Activated CD8-positive, alpha-beta memory T cell treated with anti-CD3 and anti-CD28 coated beads, Interleukin-2, amount 10 ng/mL, durations not matched to agents 7 days and 5 days (primary cell): ENCODE data around the gene RNF114. TPM values are rescaled to one million over a fixed set of nuclear protein-coding genes. Genes with fewer than 3 reads are reported as not detected.
"Not testable (repeated sequence)": the region's sequence is repeated elsewhere in the genome, so short reads cannot be mapped to it uniquely, and the experiment has no call there.

ENCODE experiments used
- ATAC-seq: fragments of 150-1000 bp; cut with Tn5 transposase; one replicate; pipeline ENCODE4 v1.10.0; 2021; ENCODE audit warnings: moderate library complexity
- CTCF ChIA-PET: fragments of 350-600 bp; sonication (Branson Sonifier 250); formaldehyde crosslinking; loops from one replicate; lab custom pipeline; 2021; ENCODE audit warnings: antibody characterized with exemption; lab: Charles Lee
- DNase-seq: peaks from one replicate; pipeline ENCODE4 v3.0.0-alpha.2; 2020
- H3K27ac Mint-ChIP-seq: one replicate; pipeline ENCODE4 v1.8.0; 2021; ENCODE audit warnings: mild to moderate bottlenecking, mixed read lengths
- H3K27me3 Mint-ChIP-seq: one replicate; pipeline ENCODE4 v1.8.0; 2021; ENCODE audit warnings: mixed read lengths
- H3K36me3 Mint-ChIP-seq: one replicate; pipeline ENCODE4 v1.8.0; 2021; ENCODE audit warnings: mild to moderate bottlenecking, mixed read lengths
- H3K4me1 Mint-ChIP-seq: one replicate; pipeline ENCODE4 v1.8.0; 2021; ENCODE audit warnings: mixed read lengths
- H3K4me3 Mint-ChIP-seq: one replicate; pipeline ENCODE4 v1.8.0; 2021; ENCODE audit warnings: mild to moderate bottlenecking, moderate library complexity, mixed read lengths
- H3K9me3 Mint-ChIP-seq: one replicate; pipeline ENCODE4 v1.8.0; 2022; ENCODE audit warnings: low read depth, mixed read lengths
- total RNA-seq, 2 experiments: library from RNA; stranded (reverse); gene quantifications; one replicate each; pipeline ENCODE4 v1.2.3, GENCODE V29; 2021

Gene RNF114
- total RNA-seq, 2 experiments from 2014 or later = 65.2 to 74.4 TPM

GRCh38 chr20:49892817-49893216 is 43.4 kb upstream of the RNF114 start:
- H3K27me3 Mint-ChIP-seq = no peaks in the 10 kb centered on the region
- CTCF ChIA-PET = interaction anchor here (1.1 to 3.2 kb wide), 8 partner anchors 9 to 408 kb away, joined by 3 to 17 read pairs (median 4); no protein-coding TSS in a partner anchor
- peaks cover 51% of the 10 kb centered on the region for H3K4me1 Mint-ChIP-seq
- H3K9me3 Mint-ChIP-seq = no peaks in the 10 kb centered on the region
- DNase-seq (no peak), ATAC-seq (no peak)
- H3K36me3 Mint-ChIP-seq = peaks cover 5% of the 10 kb centered on the region
- H3K4me3 Mint-ChIP-seq = peak overlapping the region; percentile 39
- peak overlapping the region; percentile 93 for H3K27ac Mint-ChIP-seq

DNA sequence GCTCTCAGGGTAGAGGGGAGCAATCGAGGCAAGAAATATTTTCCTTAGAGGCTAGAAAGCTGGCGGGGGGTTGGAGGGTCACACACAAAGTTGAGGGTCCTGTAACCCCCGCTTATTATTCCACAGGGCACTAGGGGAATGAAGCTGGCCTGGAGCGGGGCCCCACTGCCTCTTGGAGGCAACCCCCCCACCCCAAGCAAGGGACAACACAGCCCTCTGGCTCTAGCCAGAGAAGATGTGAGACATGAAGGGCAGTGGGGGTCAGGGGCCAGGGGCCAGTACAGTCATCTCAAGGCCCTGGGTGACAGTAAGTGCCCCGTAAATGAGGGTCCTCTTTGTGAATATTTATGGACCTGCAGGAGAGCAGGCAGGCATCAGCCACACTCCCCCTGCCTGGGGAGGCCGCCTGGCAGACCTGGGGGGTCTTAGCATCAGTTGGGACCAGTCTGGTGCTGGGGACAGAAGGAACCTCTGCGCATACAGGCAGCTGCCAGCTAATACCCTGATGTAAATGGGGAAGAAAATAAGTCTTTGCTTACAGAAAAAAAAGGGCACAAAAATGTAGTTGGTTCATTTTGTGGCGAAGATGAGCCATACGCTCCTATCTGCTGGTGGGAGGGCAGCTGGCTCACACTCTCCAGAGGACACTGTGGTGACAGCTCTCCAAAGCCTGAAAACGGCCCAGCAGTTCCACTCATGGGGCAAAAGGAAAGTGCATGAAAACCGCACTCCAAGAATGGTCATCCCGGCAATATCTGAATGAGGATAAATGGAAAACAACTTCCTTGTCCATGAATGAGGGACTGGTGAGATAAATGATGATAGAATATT is 42.7 kb upstream of the RNF114 start:
- ATAC-seq = peak; percentile 73
- no peaks in the 10 kb centered on the region for H3K27me3 Mint-ChIP-seq
- peak overlapping the region; percentile 63 for H3K4me3 Mint-ChIP-seq
- peaks cover 50% of the 10 kb centered on the region for H3K4me1 Mint-ChIP-seq
- no peaks in the 10 kb centered on the region for H3K9me3 Mint-ChIP-seq
- peak; percentile 69 for DNase-seq
- CTCF ChIA-PET = interaction anchor here (1.0 to 3.2 kb wide), 8 partner anchors 9 to 409 kb away, joined by 3 to 17 read pairs (median 4); no protein-coding TSS in a partner anchor
- peaks cover 2% of the 10 kb centered on the region for H3K36me3 Mint-ChIP-seq
- H3K27ac Mint-ChIP-seq = peak overlapping the region; percentile 93

DNA sequence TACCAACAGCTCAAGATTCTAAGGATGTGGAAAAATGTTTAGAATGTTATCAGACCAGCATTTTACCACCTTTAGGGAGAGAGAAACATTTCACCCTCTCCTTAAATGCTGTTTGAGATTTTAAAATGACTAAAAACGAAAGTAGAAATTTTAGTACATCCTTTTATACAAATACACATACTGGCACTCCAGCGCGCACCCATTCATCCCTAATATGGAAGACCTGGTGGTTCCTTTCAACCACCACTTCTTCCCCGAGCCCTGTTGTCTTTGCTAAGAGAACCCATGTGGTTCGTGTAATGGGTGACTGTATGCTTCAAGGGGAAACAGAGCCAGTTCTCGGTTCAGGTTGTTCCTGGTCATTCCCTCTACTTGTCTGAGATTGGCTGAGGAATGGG is 42.1 kb upstream of the RNF114 start:
- Mint-ChIP-seq H3K4me3 (peak overlapping the region; percentile 63), H3K36me3 (no peaks in the 10 kb centered on the region), H3K4me1 (peaks cover 44% of the 10 kb centered on the region), H3K27ac (peak overlapping the region; percentile 93), H3K9me3 (no peaks in the 10 kb centered on the region), H3K27me3 (no peaks in the 10 kb centered on the region)
- ATAC-seq = peak; percentile 66
- peak; percentile 78 for DNase-seq
- CTCF ChIA-PET = interaction anchor here (1.0 to 3.2 kb wide), 4 partner anchors 10 to 410 kb away, joined by 3 to 17 read pairs (median 4); no protein-coding TSS in a partner anchor

DNA sequence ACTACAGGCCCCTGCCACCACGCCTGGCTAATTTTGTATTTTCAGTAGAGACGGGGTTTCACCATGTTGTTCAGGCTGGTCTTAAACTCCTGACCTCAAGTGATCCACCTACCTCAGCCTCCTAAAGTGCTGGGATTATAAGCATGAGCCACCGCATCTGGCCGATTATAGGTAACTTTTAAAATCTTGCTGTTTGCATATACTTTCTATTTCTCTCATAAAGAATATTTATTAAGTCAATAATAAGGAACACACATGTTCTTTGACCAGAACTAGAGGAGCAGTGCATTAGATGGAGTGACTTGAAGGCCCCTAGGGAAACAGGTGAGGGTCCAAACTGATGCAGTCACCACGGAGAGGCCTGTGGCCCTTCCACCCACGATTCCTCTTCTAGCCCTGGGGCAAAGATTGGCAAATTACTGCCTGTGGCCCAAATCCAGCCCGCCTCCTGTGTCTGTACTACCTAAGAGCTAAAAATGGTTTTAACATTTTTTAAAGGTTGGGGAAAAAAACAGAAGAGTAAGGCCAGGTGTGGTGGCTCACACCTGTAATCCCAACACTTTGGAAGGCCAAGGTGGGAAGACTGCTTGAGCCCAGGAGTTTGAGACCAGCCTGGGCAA is 40.6 kb upstream of the RNF114 start:
- CTCF ChIA-PET, DNase-seq: not testable (repeated sequence)

DNA sequence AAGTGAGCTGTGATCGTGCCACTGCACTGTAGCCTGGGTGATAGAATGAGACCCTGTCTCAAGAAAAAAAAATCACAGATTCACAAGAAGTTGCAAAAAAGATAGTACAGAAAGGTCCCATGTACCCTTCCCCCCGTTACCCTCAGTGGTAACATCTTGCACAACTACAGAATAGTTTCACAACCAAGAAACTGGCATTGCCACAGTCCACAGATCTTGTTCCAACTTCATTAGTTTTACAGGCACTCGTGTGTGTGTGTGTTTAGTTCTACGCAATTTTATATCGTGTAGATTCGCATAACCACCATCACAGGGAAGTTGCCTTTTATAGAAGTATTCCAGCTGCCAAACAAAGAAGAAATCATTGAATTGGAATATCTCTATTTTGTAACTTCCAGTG is 40.0 kb upstream of the RNF114 start:
- no peak overlapping the region for H3K4me3 Mint-ChIP-seq
- H3K9me3 Mint-ChIP-seq = no peaks in the 10 kb centered on the region
- ATAC-seq (no peak), DNase-seq (no peak)
- CTCF ChIA-PET = interaction anchor here (1.4 kb wide), 2 partner anchors 9 to 175 kb away, joined by 4 to 6 read pairs; no protein-coding TSS in a partner anchor
- H3K36me3 Mint-ChIP-seq = no peaks in the 10 kb centered on the region
- no peak overlapping the region for H3K27ac Mint-ChIP-seq
- H3K27me3 Mint-ChIP-seq = no peaks in the 10 kb centered on the region
- H3K4me1 Mint-ChIP-seq = peaks cover 36% of the 10 kb centered on the region

More for the DNA sequence above, 40.6 kb upstream of the RNF114 start:
- ATAC-seq, H3K36me3 Mint-ChIP-seq, H3K27me3 Mint-ChIP-seq, H3K4me3 Mint-ChIP-seq, H3K27ac Mint-ChIP-seq, H3K9me3 Mint-ChIP-seq: not testable (repeated sequence)
- peaks cover 37% of the 10 kb centered on the region for H3K4me1 Mint-ChIP-seq

- no peak for DNase-seq
- H3K9me3 Mint-ChIP-seq = no peaks in the 10 kb centered on the region
- H3K27me3 Mint-ChIP-seq = no peaks in the 10 kb centered on the region
- CTCF ChIA-PET = interaction anchor here (0.6 to 2.1 kb wide), 4 partner anchors 11 to 1003 kb away, joined by 3 to 9 read pairs (median 3); partner anchors contain the start of gene SPATA2
- peaks cover 2% of the 10 kb centered on the region for H3K4me1 Mint-ChIP-seq
- ATAC-seq = no peak
- H3K36me3 Mint-ChIP-seq = peaks cover 3% of the 10 kb centered on the region
- H3K4me3 Mint-ChIP-seq = no peak overlapping the region
- H3K27ac Mint-ChIP-seq = no peak overlapping the region
Observed at GRCh38 chr20:49899541-49900383, 36.4 kb upstream of the RNF114 start.

GRCh38 chr20:49901588-49901987 is 34.6 kb upstream of the RNF114 start:
- Mint-ChIP-seq H3K9me3 (no peaks in the 10 kb centered on the region), H3K4me3 (no peak overlapping the region), H3K27ac (no peak overlapping the region), H3K27me3 (no peaks in the 10 kb centered on the region), H3K4me1 (no peaks in the 10 kb centered on the region), H3K36me3 (peaks cover 12% of the 10 kb centered on the region)
- CTCF ChIA-PET = interaction anchor here (1.0 to 2.1 kb wide), 4 partner anchors 12 to 55 kb away, joined by 3 to 9 read pairs (median 4); no protein-coding TSS in a partner anchor
- DNase-seq (no peak), ATAC-seq (no peak)

- H3K9me3 Mint-ChIP-seq = no peaks in the 10 kb centered on the region
- H3K36me3 Mint-ChIP-seq = peaks cover 16% of the 10 kb centered on the region
- no peak overlapping the region for H3K4me3 Mint-ChIP-seq
- no peaks in the 10 kb centered on the region for H3K4me1 Mint-ChIP-seq
- ATAC-seq (no peak), DNase-seq (no peak)
- no peak overlapping the region for H3K27ac Mint-ChIP-seq
- CTCF ChIA-PET = interaction anchor here (0.8 to 3.5 kb wide), 5 partner anchors 10 to 58 kb away, joined by 3 to 12 read pairs (median 3); no protein-coding TSS in a partner anchor
- H3K27me3 Mint-ChIP-seq = no peaks in the 10 kb centered on the region
Observed at GRCh38 chr20:49904440-49905214, 31.6 kb upstream of the RNF114 start.

DNA sequence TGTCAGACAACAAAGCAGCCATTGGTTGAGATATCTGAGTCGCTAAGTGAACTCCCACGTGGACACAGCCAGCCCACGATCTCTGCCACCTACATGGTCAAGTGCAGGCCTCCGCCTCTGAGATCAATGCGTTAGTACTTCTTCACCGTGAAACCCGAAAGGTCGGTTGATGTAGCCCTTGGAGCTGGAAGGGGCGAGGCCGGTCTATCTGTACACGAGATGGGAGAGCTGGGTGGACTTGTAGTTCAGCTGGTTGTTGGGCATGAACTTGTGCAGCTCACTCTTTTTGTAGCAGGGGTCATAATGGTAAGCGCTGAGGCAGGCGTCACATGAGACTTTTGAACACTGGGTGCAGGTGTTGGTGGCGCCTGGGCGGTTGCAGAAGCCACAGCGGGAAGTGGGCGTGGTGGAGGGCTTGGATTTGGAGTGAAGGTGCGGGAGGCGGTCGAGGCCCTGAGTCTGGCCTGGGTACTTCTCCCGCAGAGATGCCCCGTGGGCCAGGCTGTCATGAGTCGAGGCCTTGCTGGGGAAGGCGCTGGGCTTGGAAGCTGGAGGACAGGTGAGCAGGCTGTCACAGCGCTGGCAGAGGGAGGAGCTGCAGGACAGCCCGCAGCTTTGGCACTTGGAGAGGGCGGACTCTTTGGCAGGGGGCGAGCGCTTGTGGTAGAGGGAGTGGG is 30.6 kb upstream of the RNF114 start:
- DNase-seq = no peak
- no peak overlapping the region for H3K27ac Mint-ChIP-seq
- CTCF ChIA-PET = interaction anchor here (1.6 to 3.5 kb wide), 2 partner anchors 9 to 17 kb away, joined by 3 to 12 read pairs; no protein-coding TSS in a partner anchor

DNA sequence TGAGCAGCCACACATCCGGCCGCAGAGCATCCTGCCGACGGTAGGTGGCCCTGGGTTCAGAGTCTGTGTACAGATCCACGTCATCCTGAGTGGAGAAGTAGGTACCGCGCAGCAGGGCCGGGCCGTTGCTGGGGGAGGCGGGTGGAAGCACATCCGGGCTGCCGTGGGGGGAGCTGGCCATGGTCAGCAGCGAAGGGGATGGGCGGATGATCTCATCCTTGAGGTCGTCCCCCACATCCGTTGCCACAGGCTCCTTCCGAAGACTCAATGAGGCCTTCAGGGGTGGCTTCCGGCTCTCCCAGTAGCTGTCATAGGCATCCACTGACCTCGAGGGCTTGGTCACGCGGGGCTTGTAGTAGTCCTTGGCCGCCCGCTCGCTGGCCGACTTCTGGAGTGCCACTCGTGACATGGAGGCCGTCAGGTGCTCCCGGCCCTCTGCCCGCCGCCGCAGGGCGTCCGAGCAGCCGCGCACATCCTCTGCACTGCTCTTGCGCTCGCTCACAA is 30.0 kb upstream of the RNF114 start:
- DNase-seq (no peak), ATAC-seq (no peak)

More for the DNA sequence above, 30.6 kb upstream of the RNF114 start:
- Mint-ChIP-seq H3K27me3 (no peaks in the 10 kb centered on the region), H3K4me3 (no peak overlapping the region), H3K4me1 (no peaks in the 10 kb centered on the region), H3K9me3 (no peaks in the 10 kb centered on the region), H3K36me3 (peaks cover 16% of the 10 kb centered on the region)
- no peak for ATAC-seq

GRCh38 chr20:49906615-49907154 is 29.5 kb upstream of the RNF114 start:
- Mint-ChIP-seq H3K36me3 (peaks cover 16% of the 10 kb centered on the region), H3K9me3 (no peaks in the 10 kb centered on the region), H3K4me3 (no peak overlapping the region), H3K27ac (no peak overlapping the region), H3K4me1 (peaks cover 3% of the 10 kb centered on the region), H3K27me3 (no peaks in the 10 kb centered on the region)
- CTCF ChIA-PET = no interaction called here
- no peak for DNase-seq
- ATAC-seq = no peak

More for the DNA sequence above, 30.0 kb upstream of the RNF114 start:
- Mint-ChIP-seq H3K27ac (no peak overlapping the region), H3K27me3 (no peaks in the 10 kb centered on the region), H3K36me3 (peaks cover 16% of the 10 kb centered on the region), H3K9me3 (no peaks in the 10 kb centered on the region), H3K4me3 (no peak overlapping the region), H3K4me1 (peaks cover 3% of the 10 kb centered on the region)
- CTCF ChIA-PET = interaction anchor here (1.6 kb wide), 1 partner anchor 8 kb away, joined by 3 read pairs; no protein-coding TSS in a partner anchor
